SK-N-SH treated with all-trans-retinoic acid at 6 μM for 48 hours (cell line): ENCODE results near the gene CHST13.

ENCODE experiments used
- ARNTL ChIP-seq: fragments of 450-650 bp; formaldehyde crosslinking; IDR thresholded peaks from 2 replicates; pipeline ENCODE4 v1.5.0; 2020; ENCODE audit warnings: low read depth, mild to moderate bottlenecking, moderate library complexity, borderline replicate concordance
- TSHZ2 ChIP-seq: fragments of 250-450 bp; sonication (Bioruptor Pico); IDR thresholded peaks from 2 replicates; pipeline ENCODE4 v1.5.0; 2020; ENCODE audit warnings: mild to moderate bottlenecking, moderate library complexity

DNA sequence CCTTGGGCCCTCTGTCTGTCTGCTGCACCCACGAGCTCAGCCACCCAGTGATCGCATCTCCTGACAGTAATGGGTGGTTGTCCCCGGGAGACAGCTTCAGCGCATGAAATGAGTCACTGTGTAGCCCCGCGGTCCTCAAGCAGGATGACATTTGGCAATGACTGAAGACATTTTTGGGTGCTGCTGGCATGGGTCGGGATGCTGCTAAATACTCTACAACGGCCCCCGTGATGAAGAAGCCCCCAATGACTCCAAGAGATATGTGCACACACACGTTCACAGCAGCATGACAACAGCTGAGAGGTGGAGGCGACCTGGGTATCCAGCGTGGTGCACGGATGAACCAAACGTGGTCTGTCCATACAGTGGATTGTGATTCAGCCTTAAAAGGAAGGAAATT lies 30.9 kb upstream of the CHST13 start:
- TF ChIP-seq ARNTL (CRISPR knock-in tag) = no peak
- TF ChIP-seq TSHZ2 (CRISPR knock-in tag) = no peak
